Fibroblast of lung (primary cell): ENCODE data around the gene BIN1.

Experiments
- CTCF ChIP-seq, 2 donors: IDR thresholded peaks in 1 of 2; conservative IDR thresholded peaks in 1 of 2; 1 replicate in 1 of 2; 2 replicates in 1 of 2; pipeline ENCODE4 v1.5.1; 2011 to 2012; ENCODE audit warnings: low read length in 2 of 2, control low read depth in 1 of 2, inconsistent platforms in 1 of 2, low read depth in 1 of 2, mild to moderate bottlenecking in 1 of 2
- EZH2 ChIP-seq: IDR thresholded peaks from 2 replicates; pipeline ENCODE4 v1.5.1; 2012; ENCODE audit warnings: low read length, control low read depth, mild to moderate bottlenecking; ENCODE audit errors: missing control alignments

- TF ChIP-seq CTCF (conservative IDR thresholded peaks at IDR 0.05 in 1 of 2, IDR thresholded peaks at IDR 0.05 in 1 of 2; ENCODE audit: low read depth in 1 of 2, low read length in 2 of 2) = no peak
- TF ChIP-seq EZH2 = no peak
Measured at GRCh38 chr2:127053731-127054603, 53.0 kb downstream of the BIN1 start.
